ENCODE results near the gene RRAGD. TPM values are rescaled to one million over a fixed set of nuclear protein-coding genes. Genes with fewer than 3 reads are reported as not detected.

Gene RRAGD
- total and polyA plus RNA-seq, 7 donors: 2.8 to 19.8 (median 12.0) TPM

DNA sequence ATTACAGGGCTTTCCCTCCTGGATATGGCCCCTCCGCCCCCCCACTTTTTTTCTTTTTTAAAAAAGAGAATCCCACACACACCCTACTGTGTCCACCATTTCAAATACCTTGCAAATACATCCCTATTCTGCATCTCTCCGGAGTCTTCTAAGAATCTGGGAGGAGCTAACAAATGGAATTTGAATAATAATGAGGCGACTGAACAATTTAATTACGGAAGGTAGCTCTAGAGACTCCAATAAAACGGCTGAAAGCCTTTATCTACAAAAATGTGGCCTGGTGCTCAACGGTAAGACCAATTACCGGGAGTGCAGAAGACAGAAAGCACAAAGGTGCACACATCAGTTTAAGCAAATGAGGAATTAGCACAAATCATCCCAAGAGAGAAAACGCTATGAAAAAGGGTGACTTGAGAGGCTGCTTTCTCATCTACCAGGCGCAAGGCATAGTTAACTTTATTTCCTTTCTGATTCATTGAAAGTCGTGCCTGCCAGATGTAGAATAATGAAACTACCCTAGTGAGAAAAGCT, 1.8 kb downstream of the RRAGD start:
- 62 to 69% methylated on average over 10 of the region's 10 CpGs for WGBS, 2 donors

DNA sequence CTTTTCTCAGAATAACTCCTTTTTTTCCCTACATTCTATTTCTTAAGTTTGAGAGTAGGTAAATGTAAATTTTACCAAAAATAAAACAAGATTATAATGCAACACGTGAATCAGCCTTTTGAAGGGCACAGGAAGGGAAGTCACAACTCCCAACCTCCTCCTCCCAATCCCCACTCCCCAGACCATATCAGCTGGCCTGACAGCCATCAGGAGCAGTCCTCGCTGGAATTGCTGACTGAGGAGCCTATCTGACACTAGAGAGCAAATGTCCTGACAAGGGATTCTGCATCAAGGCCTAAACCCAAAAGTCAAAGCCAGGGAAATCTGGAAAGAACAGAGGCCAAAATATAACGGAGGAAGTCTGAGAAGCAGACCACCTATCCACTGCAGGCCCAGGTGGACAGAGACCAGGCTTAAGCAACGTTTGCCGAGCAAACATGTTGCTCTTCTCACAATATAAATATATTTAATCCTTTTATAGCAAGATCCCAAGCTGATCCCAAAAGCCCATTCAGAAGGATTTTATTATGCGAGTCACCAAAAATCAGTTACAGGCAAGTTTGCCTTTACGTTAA, 2.5 kb downstream of the RRAGD start:
- no peak for DNase-seq
- H3K27me3 ChIP-seq: no peaks in the 10 kb centered on the region
- intact Hi-C loops (cut with DNase I): loop anchor here (5.0 kb wide), 2 partner anchors 37 to 447 kb away; partner anchors contain the start of gene RNGTT
- H3K36me3 ChIP-seq: no peaks in the 10 kb centered on the region
- peaks cover 0 to 23% (median 12%) of the 10 kb centered on the region in 4 donors for H3K4me1 ChIP-seq
- TF ChIP-seq POLR2AphosphoS5 (IDR thresholded peaks at IDR 0.05): no peak
- no peak for TF ChIP-seq POLR2A (IDR thresholded peaks at IDR 0.05)
- TF ChIP-seq, protein P1, sequence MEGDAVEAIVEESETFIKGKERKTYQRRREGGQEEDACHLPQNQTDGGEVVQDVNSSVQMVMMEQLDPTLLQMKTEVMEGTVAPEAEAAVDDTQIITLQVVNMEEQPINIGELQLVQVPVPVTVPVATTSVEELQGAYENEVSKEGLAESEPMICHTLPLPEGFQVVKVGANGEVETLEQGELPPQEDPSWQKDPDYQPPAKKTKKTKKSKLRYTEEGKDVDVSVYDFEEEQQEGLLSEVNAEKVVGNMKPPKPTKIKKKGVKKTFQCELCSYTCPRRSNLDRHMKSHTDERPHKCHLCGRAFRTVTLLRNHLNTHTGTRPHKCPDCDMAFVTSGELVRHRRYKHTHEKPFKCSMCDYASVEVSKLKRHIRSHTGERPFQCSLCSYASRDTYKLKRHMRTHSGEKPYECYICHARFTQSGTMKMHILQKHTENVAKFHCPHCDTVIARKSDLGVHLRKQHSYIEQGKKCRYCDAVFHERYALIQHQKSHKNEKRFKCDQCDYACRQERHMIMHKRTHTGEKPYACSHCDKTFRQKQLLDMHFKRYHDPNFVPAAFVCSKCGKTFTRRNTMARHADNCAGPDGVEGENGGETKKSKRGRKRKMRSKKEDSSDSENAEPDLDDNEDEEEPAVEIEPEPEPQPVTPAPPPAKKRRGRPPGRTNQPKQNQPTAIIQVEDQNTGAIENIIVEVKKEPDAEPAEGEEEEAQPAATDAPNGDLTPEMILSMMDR (IDR thresholded peaks at IDR 0.05): no peak
- no peak for TF ChIP-seq EP300 (IDR thresholded peaks at IDR 0.05)
- H3K4me3 ChIP-seq: no peak overlapping the region
- H3K27ac ChIP-seq: no peak overlapping the region
- 82 to 83% methylated on average over 7 of the region's 7 CpGs for whole genome bisulfite sequencing, 2 donors
- no peaks in the 10 kb centered on the region for H3K9me3 ChIP-seq

More for the DNA sequence above, 1.8 kb downstream of the RRAGD start:
- intact Hi-C loops (cut with DNase I): loop anchor here (5.0 kb wide), 2 partner anchors 38 to 448 kb away; partner anchors contain the start of gene RNGTT
- TF ChIP-seq POLR2A (IDR thresholded peaks at IDR 0.05): no peak
- TF ChIP-seq POLR2AphosphoS5 (IDR thresholded peaks at IDR 0.05): no peak
- no peak for TF ChIP-seq EP300 (IDR thresholded peaks at IDR 0.05)
- TF ChIP-seq, protein P1 (IDR thresholded peaks at IDR 0.05): no peak
- no peaks in the 10 kb centered on the region for H3K27me3 ChIP-seq
- no peaks in the 10 kb centered on the region for H3K36me3 ChIP-seq
- H3K4me3 ChIP-seq: peak overlapping the region in 2 of 4 donors; percentile 86 to 91
- DNase-seq: no peak
- H3K27ac ChIP-seq: peak overlapping the region in 1 of 4 donors; percentile 76
- H3K4me1 ChIP-seq: peaks cover 0 to 23% (median 12%) of the 10 kb centered on the region in 4 donors
- no peaks in the 10 kb centered on the region for H3K9me3 ChIP-seq

DNA sequence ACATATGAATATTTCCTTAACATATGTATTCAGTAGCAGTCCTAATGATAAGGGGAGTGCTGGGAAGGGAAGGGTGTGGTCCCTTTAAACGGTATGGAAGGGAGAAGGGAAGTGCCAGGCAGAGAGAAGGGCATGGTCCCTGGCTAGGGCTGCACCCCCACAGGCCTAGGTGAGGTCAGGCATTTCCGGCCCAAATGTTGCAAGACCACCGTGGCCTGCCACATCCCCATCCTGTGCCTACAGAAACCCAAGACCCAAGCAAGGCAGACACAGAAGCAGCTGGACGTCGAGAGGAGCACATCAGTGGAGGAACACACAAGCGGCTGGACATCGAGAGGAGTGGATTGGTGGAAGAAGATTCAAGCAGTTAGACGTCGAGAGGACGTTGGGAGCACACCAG, 5.9 kb downstream of the RRAGD start:
- TF ChIP-seq POLR2AphosphoS5 (IDR thresholded peaks at IDR 0.05) (no peak), EP300 (IDR thresholded peaks at IDR 0.05) (no peak), POLR2A (IDR thresholded peaks at IDR 0.05) (no peak)
- TF ChIP-seq, protein P1 (IDR thresholded peaks at IDR 0.05): no peak
- Histone ChIP-seq H3K27me3 (no peaks in the 10 kb centered on the region), H3K4me1 (peaks cover 0 to 9% (median 3%) of the 10 kb centered on the region in 4 donors), H3K36me3 (no peaks in the 10 kb centered on the region), H3K4me3 (no peak overlapping the region), H3K9me3 (no peaks in the 10 kb centered on the region), H3K27ac (no peak overlapping the region)
- no peak for DNase-seq
- 62 to 71% methylated on average over 10 of the region's 10 CpGs for WGBS, 2 donors
- intact Hi-C loops (cut with DNase I): no loop called here

DNA sequence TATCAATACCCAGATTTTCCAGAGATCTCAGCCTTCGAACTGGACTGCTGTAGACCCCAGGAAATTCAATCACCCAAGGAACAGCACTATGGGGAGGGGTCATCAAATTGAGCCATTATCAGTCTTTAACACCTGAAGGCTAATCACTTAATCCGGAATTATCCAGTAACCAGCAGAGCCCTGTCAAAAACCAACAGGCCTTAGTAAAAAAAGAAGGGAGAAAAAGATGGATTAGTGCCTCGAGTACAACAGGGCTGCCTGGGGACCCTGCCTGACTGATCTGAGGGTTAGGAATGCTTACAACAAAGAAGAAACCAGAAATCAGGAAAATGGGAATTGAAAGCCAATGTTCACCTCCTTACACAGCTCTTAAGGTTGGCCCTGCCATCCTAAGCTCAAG, 7.6 kb downstream of the RRAGD start:
- H3K27me3 ChIP-seq: no peaks in the 10 kb centered on the region
- H3K36me3 ChIP-seq: no peaks in the 10 kb centered on the region
- peaks cover 0 to 3% (median 0%) of the 10 kb centered on the region in 4 donors for H3K4me1 ChIP-seq
- WGBS, 2 donors: 81 to 86% methylated on average over 3 of the region's 3 CpGs
- intact Hi-C loops (cut with DNase I): no loop called here
- no peak overlapping the region for H3K27ac ChIP-seq
- TF ChIP-seq POLR2AphosphoS5 (IDR thresholded peaks at IDR 0.05) (no peak), EP300 (IDR thresholded peaks at IDR 0.05) (no peak), POLR2A (IDR thresholded peaks at IDR 0.05) (no peak)
- TF ChIP-seq, protein P1 (IDR thresholded peaks at IDR 0.05): no peak
- no peaks in the 10 kb centered on the region for H3K9me3 ChIP-seq
- H3K4me3 ChIP-seq: no peak overlapping the region
- no peak for DNase-seq

Data from sigmoid colon (tissue), 7 donors.